K562 (cell line): ENCODE data around the gene NUP153. TPM values are rescaled to one million over a fixed set of nuclear protein-coding genes. Genes with fewer than 3 reads are reported as not detected.

Experiments
- ATAC-seq: fragments of 200-7000 bp; cut with Tn5 transposase; 3 replicates; pipeline ENCODE4 v1.9.1; 2020; ENCODE audit warnings: moderate library complexity
- BruUV-seq: library from RNA; stranded (reverse); fragments of 400-500 nt; replicated peaks from 2 replicates; lab custom pipeline; 2021; lab: Mats Ljungman, UMichigan
- CTCF ChIA-PET: fragments of 300-600 bp; formaldehyde crosslinking; extraction: SDS; loops from one replicate; lab custom pipeline; 2021; ENCODE audit warnings: low intra/inter-chr PET ratio; lab: Yijun Ruan, JAX
- POLR2A ChIA-PET: fragments of 300-600, 350-650 bp; sonication (Branson Sonifier 250); formaldehyde crosslinking; extraction: SDS; loops from one replicate; lab custom pipeline; 2021; ENCODE audit warnings: antibody characterized with exemption, inconsistent platforms; lab: Yijun Ruan, JAX
- DNase-seq, 4 experiments: peaks; one replicate each; pipeline versions ENCODE4 v3.0.0 to v3.0.0-alpha.2; 2011 to 2018; ENCODE audit warnings: low spot score in 3 of 4, mixed read lengths in 3 of 4; ENCODE audit errors: extremely low read depth in 1 of 4
- FAIRE-seq: peaks from 2 replicates; lab custom pipeline; 2011; peaks lifted over from hg19 to GRCh38; lab: Jason Lieb, UNC
- H2AFZ ChIP-seq: 2 replicates; pipeline ENCODE4 v1.6.0; 2011; ENCODE audit warnings: low read depth, low read length, control low read depth, inconsistent platforms
- H3K27ac ChIP-seq: fragments of 200-600 bp; 3 replicates; pipeline ENCODE4 v1.8.0; 2011; ENCODE audit warnings: low read depth, mild to moderate bottlenecking, control low read depth, inconsistent platforms, low read length, moderate library complexity, mixed read lengths; ENCODE audit errors: extremely low read depth
- H3K27me3 ChIP-seq, 2 experiments: fragments of 300-600 bp in 1 of 2; 2 replicates in 1 of 2; 3 replicates in 1 of 2; pipeline versions ENCODE4 v1.6.0 to v1.8.0; 2011; ENCODE audit warnings: inconsistent platforms in 2 of 2, low read length in 2 of 2, mild to moderate bottlenecking in 1 of 2, mixed read lengths in 1 of 2, moderate library complexity in 1 of 2; ENCODE audit not compliant: control insufficient read depth in 2 of 2, insufficient read depth in 2 of 2
- H3K36me3 ChIP-seq: fragments of 300-600 bp; 3 replicates; pipeline ENCODE4 v1.8.0; 2011; ENCODE audit warnings: mild to moderate bottlenecking, low read length, inconsistent platforms; ENCODE audit not compliant: control insufficient read depth, insufficient read depth
- H3K4me1 ChIP-seq, 2 experiments: fragments of 200-600 bp in 1 of 2; replicated peaks in 1 of 2; 2 replicates in 1 of 2; 3 replicates in 1 of 2; pipeline versions ENCODE4 v1.5.1 to v1.8.0; 2011; ENCODE audit warnings: inconsistent platforms in 2 of 2, low read length in 2 of 2, mild to moderate bottlenecking in 1 of 2, mixed read lengths in 1 of 2, moderate library complexity in 1 of 2; ENCODE audit not compliant: control insufficient read depth in 2 of 2, insufficient read depth in 2 of 2
- H3K4me2 ChIP-seq: 2 replicates; pipeline ENCODE4 v1.6.1; 2011; ENCODE audit warnings: low read length, control low read depth, inconsistent platforms, mixed read lengths; ENCODE audit not compliant: insufficient read depth
- H3K4me3 ChIP-seq: fragments of 200-600 bp; sonication (generic), shearing (Covaris generic); 2 replicates; pipeline ENCODE4 v1.5.1; 2016; ENCODE audit warnings: control low read depth, inconsistent platforms
- H3K79me2 ChIP-seq: fragments of 200-600 bp; 3 replicates; pipeline ENCODE4 v1.8.0; 2011; ENCODE audit warnings: low read length, inconsistent platforms; ENCODE audit not compliant: control insufficient read depth, insufficient read depth
- H3K9ac ChIP-seq, 2 experiments: 2 replicates each; pipeline versions ENCODE4 v1.6.0 to v1.6.1; 2011; ENCODE audit warnings: low read depth in 2 of 2, low read length in 2 of 2, control low read depth in 1 of 2, inconsistent platforms in 1 of 2, mild to moderate bottlenecking in 1 of 2, mixed read lengths in 1 of 2; ENCODE audit not compliant: insufficient read depth in 1 of 2
- H3K9me1 ChIP-seq: one replicate; pipeline ENCODE4 v1.6.0; 2011; ENCODE audit warnings: inconsistent platforms, mild to moderate bottlenecking, low read length, moderate library complexity; ENCODE audit not compliant: control insufficient read depth, insufficient read depth
- H3K9me3 ChIP-seq: replicated peaks from 2 replicates; pipeline ENCODE4 v1.5.1; 2011; ENCODE audit warnings: low read depth, low read length, inconsistent platforms; ENCODE audit not compliant: control insufficient read depth, insufficient read depth
- H4K20me1 ChIP-seq: replicated peaks from 2 replicates; pipeline ENCODE4 v1.6.1; 2011; ENCODE audit warnings: low read length, inconsistent platforms, mixed read lengths; ENCODE audit not compliant: control insufficient read depth, insufficient read depth
- CHD2 ChIP-seq: IDR thresholded peaks from 2 replicates; pipeline ENCODE4 v1.6.1; 2011; ENCODE audit warnings: low read depth, low read length
- CTBP1 ChIP-seq: fragments of 450-650 bp; IDR thresholded peaks from 2 replicates; pipeline ENCODE4 v1.6.1; 2016; ENCODE audit warnings: borderline replicate concordance
- MEF2A ChIP-seq: IDR thresholded peaks from 2 replicates; pipeline ENCODE4 v1.6.1; 2011; ENCODE audit warnings: low read depth, mild to moderate bottlenecking, low read length, moderate library complexity; ENCODE audit not compliant: control insufficient read depth
- MTF1 ChIP-seq: fragments of 250-450 bp; sonication (Bioruptor Pico); IDR thresholded peaks from 2 replicates; pipeline ENCODE4 v1.9.0; 2021; ENCODE audit warnings: moderate library complexity, mild to moderate bottlenecking, inconsistent platforms, borderline replicate concordance
- POLR2B ChIP-seq: fragments of 450-650 bp; IDR thresholded peaks from 2 replicates; pipeline ENCODE4 v1.6.1; 2018; ENCODE audit warnings: low read depth; ENCODE audit not compliant: partially characterized antibody
- ZNF124 ChIP-seq: sonication (generic); formaldehyde crosslinking; IDR thresholded peaks from 2 replicates; pipeline ENCODE4 v1.8.1; 2022; ENCODE audit warnings: missing genetic modification reagents
- ZNF212 ChIP-seq: fragments of 450-650 bp; formaldehyde crosslinking; IDR thresholded peaks from 2 replicates; pipeline ENCODE4 v1.4.0; 2020; ENCODE audit warnings: mild to moderate bottlenecking
- ZNF316 ChIP-seq: fragments of 450-650 bp; IDR thresholded peaks from 2 replicates; pipeline ENCODE4 v1.6.1; 2016
- ZNF511 ChIP-seq: sonication (generic); formaldehyde crosslinking; IDR thresholded peaks from 2 replicates; pipeline ENCODE4 v1.8.0; 2022; ENCODE audit warnings: mild to moderate bottlenecking, missing genetic modification reagents
- WGBS: fragments of 100-300 bp; shearing (Covaris generic); methylation state at CpG from one replicate; pipeline ENCODE4 v1.1.6; 2016; ENCODE audit warnings: low coverage, mixed read lengths; ENCODE audit not compliant: insufficient coverage; ENCODE audit errors: missing lambda C conversion rate; 5-methylcytosine and 5-hydroxymethylcytosine counted together
- in situ Hi-C: fragments of 300-500 bp; cut with MboI; formaldehyde crosslinking; loops from 4 replicates; pipeline ENCODE4 v1.15.0; 2018; ENCODE audit warnings: inconsistent platforms, mixed read lengths
- intact Hi-C: fragments of 100-400 bp; cut with micrococcal nuclease; formaldehyde crosslinking; loops from 2 replicates; pipeline ENCODE4 v1.14.2; 2022
- polyA plus RNA-seq, 8 experiments: library from polyadenylated mRNA; depleted of rRNA in 4 of 8; stranded (reverse) in 5 of 8; unstranded in 3 of 8; fragments of >200 nt; fragmentation: Nextera tagmentation in 2 of 8; fragmentation: Illumina TruSeq in 1 of 8; extraction: Ambion mirVana in 2 of 8; extraction: Trizol in 1 of 8; gene quantifications; 2 replicates each; pipeline versions ENCODE4 v1.2.1 to v1.2.3, GENCODE V29; 2011 to 2014; ENCODE audit warnings: inconsistent platforms in 1 of 8, missing spikeins in 1 of 8
- total RNA-seq, 7 experiments: library from RNA; depleted of rRNA in 6 of 7; stranded (reverse); fragments of >200 nt in 6 of 7; fragmentation: Illumina TruSeq in 2 of 7; extraction: Trizol in 2 of 7; gene quantifications; 2 replicates each; pipeline versions ENCODE4 v1.2.1 to v1.2.3, GENCODE V29; 2011 to 2021; ENCODE audit warnings: low replicate concordance in 1 of 7

Gene NUP153
- total and polyA plus RNA-seq, 9 of the 15 experiments (the other 6 are each of a cell fraction or from before 2014, with no cell fraction given): 21.9 to 110 (median 84.8) TPM

GRCh38 chr6:17622144-17622543 lies 84.6 kb downstream of the NUP153 start (continued):
- TF ChIP-seq ZNF124 (no peak), CTBP1 (no peak), MTF1 (CRISPR knock-in tag) (no peak), CHD2 (no peak), ZNF316 (no peak), ZNF511 (CRISPR knock-in tag) (no peak)

DNA sequence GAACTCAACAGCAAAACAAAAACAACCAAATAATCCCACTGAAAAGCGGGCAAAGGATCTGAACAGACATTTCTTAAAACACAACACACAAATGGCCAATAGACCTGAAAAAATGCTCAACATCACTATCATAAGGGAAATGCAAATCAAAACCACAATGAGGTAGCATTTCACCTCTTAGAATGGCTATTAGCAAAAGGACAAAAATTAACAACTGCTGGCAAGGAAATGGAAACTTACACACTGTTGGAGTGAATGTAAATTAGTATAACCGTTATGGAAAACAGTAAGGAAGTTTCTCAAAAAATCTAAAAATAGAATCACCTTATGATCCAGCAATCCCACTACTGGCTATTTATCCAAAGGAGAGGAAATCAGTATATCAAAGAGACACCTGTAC lies 85.7 kb downstream of the NUP153 start:
- DNase-seq: no peak
- Histone ChIP-seq H2AFZ (no peak overlapping the region), H3K9me3 (no peaks in the 10 kb centered on the region), H4K20me1 (no peaks in the 10 kb centered on the region), H3K79me2 (peaks cover 73% of the 10 kb centered on the region), H3K9ac (no peak overlapping the region), H3K4me3 (no peak overlapping the region), H3K27ac (no peak overlapping the region), H3K36me3 (peaks cover 93% of the 10 kb centered on the region), H3K27me3 (no peaks in the 10 kb centered on the region), H3K4me1 (no peaks in the 10 kb centered on the region), H3K9me1 (no peaks in the 10 kb centered on the region), H3K4me2 (no peak overlapping the region)
- ATAC-seq: no peak
- no peak for FAIRE-seq
- POLR2A ChIA-PET: interaction anchor here (0.9 to 1.2 kb wide), 6 partner anchors 9 to 18 kb away, joined by 3 to 7 read pairs (median 5); no protein-coding TSS in a partner anchor
- no TSS peak for BruUV-seq
- intact Hi-C loops: no loop called here
- no peak for TF ChIP-seq ZNF212 (CRISPR knock-in tag)
- TF ChIP-seq MEF2A: peak; percentile 18; the same call in 1 of the 2 replicates
- peak; percentile 15 for TF ChIP-seq POLR2B
- in situ Hi-C loops: no loop called here
- WGBS: 91% methylated on average over 2 of the region's 2 CpGs
- CTCF ChIA-PET: no interaction called here
